Prostate gland (tissue), 2 donors: ENCODE measurements around the gene SLC4A1AP. TPM values are rescaled to one million over a fixed set of nuclear protein-coding genes. Genes with fewer than 3 reads are reported as not detected.

ENCODE experiments used
- DNase-seq: peaks from one replicate; pipeline ENCODE4 v3.0.0-alpha.2; 2019; ENCODE audit warnings: low spot score
- H3K27ac ChIP-seq, 2 donors: fragments of 200-600 bp; sonication (generic); 2 replicates each; pipeline ENCODE4 v1.5.1; 2017 to 2019
- H3K27me3 ChIP-seq: fragments of 200-600 bp; sonication (generic); replicated peaks from 2 replicates; pipeline ENCODE4 v1.5.1; 2019; ENCODE audit not compliant: insufficient read depth
- H3K36me3 ChIP-seq, 2 donors: fragments of 200-600 bp; sonication (generic); 1 replicate in 1 of 2; 2 replicates in 1 of 2; pipeline versions ENCODE4 v1.5.1 to v1.8.1; 2017 to 2019
- H3K4me1 ChIP-seq: fragments of 200-600 bp; sonication (generic); replicated peaks from 2 replicates; pipeline ENCODE4 v1.5.1; 2019
- H3K4me3 ChIP-seq, 2 donors: fragments of 200-600 bp; sonication (generic); 2 replicates each; pipeline ENCODE4 v1.5.1; 2017 to 2019
- H3K9me3 ChIP-seq: fragments of 200-600 bp; sonication (generic); 2 replicates; pipeline ENCODE4 v1.5.1; 2017
- POLR2A ChIP-seq: fragments of 450-650 bp; IDR thresholded peaks from one replicate; pipeline ENCODE4 v1.6.1; 2016; ENCODE audit warnings: antibody characterized with exemption, mild to moderate bottlenecking
- POLR2AphosphoS5 ChIP-seq: sonication (generic); formaldehyde crosslinking; IDR thresholded peaks from one replicate; pipeline ENCODE4 v1.6.1; 2017; ENCODE audit warnings: antibody characterized with exemption
- WGBS: methylation state at CpG from one replicate; pipeline ENCODE4 v1.1.5; 2018; 5-methylcytosine and 5-hydroxymethylcytosine counted together
- intact Hi-C: fragments of 100-400 bp; cut with DNase I; formaldehyde crosslinking; loops from one replicate; pipeline ENCODE4 v1.14.2; 2022
- total RNA-seq, 2 donors: library from RNA; depleted of rRNA; stranded (reverse); fragments of >200 nt; gene quantifications; one replicate each; pipeline ENCODE4 v1.1.0, GENCODE V29; 2016
- TF ChIP-seq, protein P1 (sequence below), 4 experiments: fragments of 200-600 bp in 2 of 4; fragments of 450-650 bp in 2 of 4; sonication (generic) in 2 of 4; IDR thresholded peaks; 1 replicate in 3 of 4; 2 replicates in 1 of 4; pipeline ENCODE4 v1.5.1; 2016 to 2019; ENCODE audit warnings: antibody characterized with exemption in 4 of 4, mild to moderate bottlenecking in 2 of 4, moderate library complexity in 2 of 4

SLC4A1AP gene
- total RNA-seq, 2 donors from 2014 or later: 19.8 to 37.9 TPM

DNA sequence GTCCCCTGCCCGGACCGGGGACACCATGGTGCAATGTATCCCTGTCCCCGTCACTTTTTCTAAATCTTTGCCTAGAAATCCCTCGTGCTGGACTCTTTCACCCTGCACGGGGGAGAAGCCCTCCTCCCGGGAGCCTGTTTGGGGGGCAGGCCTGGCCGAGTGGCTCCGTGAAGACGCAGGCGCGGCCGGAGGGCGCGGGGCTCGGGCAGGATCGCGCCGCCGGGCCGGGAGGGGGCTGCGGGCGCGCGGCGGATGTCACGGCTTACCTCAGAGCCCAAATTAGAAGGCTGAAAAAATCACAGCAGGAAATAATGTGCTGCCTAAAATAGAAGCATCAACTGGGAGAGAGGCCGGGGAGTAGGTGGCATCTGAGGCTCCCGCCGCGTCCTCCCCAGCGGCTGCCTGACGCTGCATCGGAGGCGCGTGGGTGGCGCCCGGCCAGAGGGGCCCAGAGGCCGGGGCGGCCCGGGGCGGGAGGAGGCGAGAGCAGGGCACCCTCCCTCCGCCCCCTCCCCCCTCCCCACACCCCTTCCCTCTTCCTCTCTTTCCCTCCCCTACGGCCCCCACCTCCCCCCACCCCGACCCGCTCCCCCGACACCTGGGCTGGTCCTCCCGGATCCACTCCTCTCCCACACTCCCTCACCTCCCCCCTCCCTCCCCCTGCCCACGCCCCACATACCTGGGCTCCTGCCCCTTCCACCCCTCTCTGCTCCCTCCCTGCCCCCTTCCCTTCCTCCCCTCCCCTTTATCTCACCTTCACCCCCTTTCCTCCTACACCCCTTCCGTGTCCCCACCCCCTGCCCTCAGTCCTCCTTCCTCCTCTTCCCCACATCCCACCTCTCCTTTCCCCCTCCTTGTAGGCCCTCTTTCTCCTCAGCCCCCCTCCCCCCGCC is 51.9 kb downstream of the SLC4A1AP start:
- peak overlapping the region; percentile 59 to 74 for H3K27ac ChIP-seq
- 5% methylated on average over 49 of the region's 51 CpGs for WGBS
- no peaks in the 10 kb centered on the region for H3K4me1 ChIP-seq
- no peaks in the 10 kb centered on the region for H3K27me3 ChIP-seq
- TF ChIP-seq POLR2A (peak; percentile 27), POLR2AphosphoS5 (peak; percentile 42)
- TF ChIP-seq, protein P1, sequence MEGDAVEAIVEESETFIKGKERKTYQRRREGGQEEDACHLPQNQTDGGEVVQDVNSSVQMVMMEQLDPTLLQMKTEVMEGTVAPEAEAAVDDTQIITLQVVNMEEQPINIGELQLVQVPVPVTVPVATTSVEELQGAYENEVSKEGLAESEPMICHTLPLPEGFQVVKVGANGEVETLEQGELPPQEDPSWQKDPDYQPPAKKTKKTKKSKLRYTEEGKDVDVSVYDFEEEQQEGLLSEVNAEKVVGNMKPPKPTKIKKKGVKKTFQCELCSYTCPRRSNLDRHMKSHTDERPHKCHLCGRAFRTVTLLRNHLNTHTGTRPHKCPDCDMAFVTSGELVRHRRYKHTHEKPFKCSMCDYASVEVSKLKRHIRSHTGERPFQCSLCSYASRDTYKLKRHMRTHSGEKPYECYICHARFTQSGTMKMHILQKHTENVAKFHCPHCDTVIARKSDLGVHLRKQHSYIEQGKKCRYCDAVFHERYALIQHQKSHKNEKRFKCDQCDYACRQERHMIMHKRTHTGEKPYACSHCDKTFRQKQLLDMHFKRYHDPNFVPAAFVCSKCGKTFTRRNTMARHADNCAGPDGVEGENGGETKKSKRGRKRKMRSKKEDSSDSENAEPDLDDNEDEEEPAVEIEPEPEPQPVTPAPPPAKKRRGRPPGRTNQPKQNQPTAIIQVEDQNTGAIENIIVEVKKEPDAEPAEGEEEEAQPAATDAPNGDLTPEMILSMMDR (IDR thresholded peaks at IDR 0.05): no peak
- intact Hi-C loops: no loop called here
- no peaks in the 10 kb centered on the region for H3K36me3 ChIP-seq
- H3K4me3 ChIP-seq: peak overlapping the region; percentile 32 to 38
- H3K9me3 ChIP-seq: no peaks in the 10 kb centered on the region
- DNase-seq: peak; percentile 26

DNA sequence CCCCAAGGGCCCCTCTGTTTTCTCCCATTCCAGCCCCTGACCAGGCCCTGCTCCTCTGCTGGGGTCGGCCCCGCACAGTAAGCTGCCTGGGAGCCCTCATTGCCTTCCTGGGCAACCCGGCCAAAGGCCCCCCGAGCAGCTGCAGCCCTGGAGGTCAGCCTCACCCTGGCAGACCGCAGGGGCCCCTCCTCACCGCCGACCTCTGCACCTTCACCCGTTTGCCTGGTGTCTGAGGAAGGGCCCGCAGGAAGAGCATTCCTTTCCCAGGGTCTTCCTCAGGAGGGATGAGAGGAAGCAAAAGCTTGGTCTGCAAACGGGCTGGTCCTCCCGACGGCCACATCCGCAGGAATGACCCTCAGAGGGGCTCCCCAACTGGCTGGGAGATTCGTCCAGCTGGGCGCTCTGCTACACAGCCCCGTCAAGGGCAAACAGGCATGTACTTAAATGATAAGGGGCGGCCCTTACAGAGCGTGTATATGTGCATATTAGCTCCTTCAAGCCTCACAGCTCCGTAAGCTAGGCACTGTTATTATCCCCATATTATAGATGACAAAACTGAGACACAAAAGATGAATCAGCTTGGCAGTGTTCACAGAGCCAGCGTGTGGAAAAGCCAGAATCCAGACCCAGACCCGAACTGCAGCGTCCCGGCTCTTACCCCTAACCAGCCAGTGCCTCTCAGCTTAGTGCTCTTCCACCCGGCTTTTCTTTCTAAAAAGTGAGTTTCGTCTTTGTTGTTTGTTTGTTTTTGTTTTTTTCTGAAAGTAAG is 52.8 kb downstream of the SLC4A1AP start:
- no peaks in the 10 kb centered on the region for H3K9me3 ChIP-seq
- 82% methylated on average over 25 of the region's 25 CpGs for WGBS
- no peak for DNase-seq
- H3K4me1 ChIP-seq: no peaks in the 10 kb centered on the region
- intact Hi-C loops: no loop called here
- H3K36me3 ChIP-seq: no peaks in the 10 kb centered on the region
- no peak for TF ChIP-seq POLR2AphosphoS5
- TF ChIP-seq, protein P1 (IDR thresholded peaks at IDR 0.05): no peak
- no peak for TF ChIP-seq POLR2A
- H3K27ac ChIP-seq: peak overlapping the region; percentile 59 to 74
- no peak overlapping the region for H3K4me3 ChIP-seq
- no peaks in the 10 kb centered on the region for H3K27me3 ChIP-seq

DNA sequence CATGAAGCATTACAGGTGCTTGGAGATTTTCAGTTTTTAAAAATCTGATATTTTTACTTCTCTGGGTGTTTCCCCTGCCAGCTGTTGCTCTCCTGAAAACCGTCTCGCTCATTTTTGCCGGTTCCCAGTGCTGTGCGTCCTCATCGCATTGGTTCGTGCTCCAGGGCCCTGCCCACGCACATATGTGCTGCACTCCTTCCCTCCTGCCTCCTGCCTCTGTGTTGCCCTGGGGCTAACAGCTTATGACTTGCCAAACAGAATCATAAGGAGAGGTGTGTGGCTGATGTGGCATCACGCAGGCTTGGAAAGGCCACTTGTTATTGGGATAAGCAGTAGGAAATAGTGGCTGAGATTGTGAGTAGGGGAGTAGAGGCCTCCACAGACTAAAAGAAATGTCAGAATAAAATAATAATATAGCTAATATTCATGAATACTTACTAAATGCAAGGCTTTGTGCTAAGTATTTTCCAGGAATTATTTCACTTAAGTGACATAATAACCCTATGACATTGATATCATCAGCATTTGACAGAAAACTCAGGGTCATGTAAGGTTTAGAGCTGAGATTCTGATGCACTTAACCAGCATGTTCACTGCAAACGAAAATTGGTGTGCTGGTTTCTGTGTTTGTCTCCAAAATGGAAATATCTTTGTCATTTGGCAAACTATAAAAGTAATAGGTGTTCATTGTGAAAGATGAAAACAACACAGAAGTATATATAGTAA is 53.5 kb downstream of the SLC4A1AP start:
- no peak for TF ChIP-seq POLR2A
- no peak for TF ChIP-seq POLR2AphosphoS5
- TF ChIP-seq, protein P1 (IDR thresholded peaks at IDR 0.05): no peak
- no peaks in the 10 kb centered on the region for H3K4me1 ChIP-seq
- H3K9me3 ChIP-seq: no peaks in the 10 kb centered on the region
- no peaks in the 10 kb centered on the region for H3K36me3 ChIP-seq
- 66% methylated on average over 9 of the region's 9 CpGs for WGBS
- H3K27me3 ChIP-seq: no peaks in the 10 kb centered on the region
- intact Hi-C loops: no loop called here
- no peak for DNase-seq
- H3K27ac ChIP-seq: peak overlapping the region in 1 of 2 donors; percentile 59
- no peak overlapping the region for H3K4me3 ChIP-seq

DNA sequence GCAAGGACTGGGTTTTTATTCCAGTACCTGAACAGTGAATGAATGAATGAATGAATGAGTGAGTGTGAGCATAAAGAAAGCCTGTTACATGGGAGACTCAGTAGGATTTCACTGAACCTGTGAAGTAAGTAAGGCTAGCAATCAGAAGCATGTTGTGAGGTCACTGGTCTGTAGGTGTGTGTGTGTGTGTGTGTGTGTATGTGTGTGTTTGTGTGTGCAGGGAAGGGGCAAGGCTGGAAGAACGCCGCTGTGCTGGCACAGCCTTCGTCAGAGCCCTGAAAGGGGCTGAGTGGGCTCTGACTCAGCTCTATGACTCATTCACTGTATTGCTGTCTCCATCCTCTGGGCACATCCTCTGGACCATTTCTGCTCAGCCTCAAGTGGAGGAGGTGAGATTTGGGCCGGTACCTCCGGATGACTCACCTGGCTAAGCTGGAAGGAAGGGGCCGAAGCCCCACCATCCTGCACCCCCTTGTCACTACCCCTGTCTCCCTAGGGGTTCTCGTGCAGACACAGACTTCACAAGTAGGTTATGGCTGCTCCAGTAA is 56.4 kb downstream of the SLC4A1AP start:
- Histone ChIP-seq H3K9me3 (no peaks in the 10 kb centered on the region), H3K27me3 (no peaks in the 10 kb centered on the region), H3K27ac (no peak overlapping the region), H3K36me3 (no peaks in the 10 kb centered on the region), H3K4me1 (no peaks in the 10 kb centered on the region), H3K4me3 (no peak overlapping the region)
- WGBS: 36% methylated on average over 7 of the region's 7 CpGs
- intact Hi-C loops: loop anchor here (5.0 kb wide), 2 partner anchors 52 to 677 kb away; partner anchors contain the start of gene MRPL33
- TF ChIP-seq POLR2A: no peak
- TF ChIP-seq, protein P1 (IDR thresholded peaks at IDR 0.05): no peak
- TF ChIP-seq POLR2AphosphoS5: no peak
- no peak for DNase-seq
